Stimulated activated naive CD8-positive, alpha-beta T cell treated with anti-CD3 and anti-CD28 coated beads, Interleukin-15, Interleukin-2, amounts not matched to agents 100 ng/mL and 50 ng/mL, for 24 hours (primary cell): ENCODE data around the gene DENND11.

Source experiments
- H3K27ac Mint-ChIP-seq: one replicate; pipeline ENCODE4 v1.8.0; 2021; ENCODE audit warnings: mild to moderate bottlenecking, mixed read lengths
- H3K27me3 Mint-ChIP-seq: one replicate; pipeline ENCODE4 v1.8.0; 2021; ENCODE audit warnings: mixed read lengths
- H3K36me3 Mint-ChIP-seq: one replicate; pipeline ENCODE4 v1.8.0; 2021; ENCODE audit warnings: low read depth, mixed read lengths
- H3K4me1 Mint-ChIP-seq: one replicate; pipeline ENCODE4 v1.8.0; 2021; ENCODE audit warnings: low read depth, mixed read lengths
- H3K4me3 Mint-ChIP-seq: one replicate; pipeline ENCODE4 v1.8.0; 2021; ENCODE audit warnings: mild to moderate bottlenecking, mixed read lengths
- H3K9me3 Mint-ChIP-seq: one replicate; pipeline ENCODE4 v1.8.0; 2021; ENCODE audit warnings: mixed read lengths

DENND11 gene

GRCh38 chr7:141715018-141715417 lies 13.1 kb upstream of the DENND11 start:
- H3K4me1 Mint-ChIP-seq: no peaks in the 10 kb centered on the region
- H3K27ac Mint-ChIP-seq: no peak overlapping the region
- no peaks in the 10 kb centered on the region for H3K9me3 Mint-ChIP-seq
- no peaks in the 10 kb centered on the region for H3K36me3 Mint-ChIP-seq
- no peak overlapping the region for H3K4me3 Mint-ChIP-seq
- no peaks in the 10 kb centered on the region for H3K27me3 Mint-ChIP-seq

DNA sequence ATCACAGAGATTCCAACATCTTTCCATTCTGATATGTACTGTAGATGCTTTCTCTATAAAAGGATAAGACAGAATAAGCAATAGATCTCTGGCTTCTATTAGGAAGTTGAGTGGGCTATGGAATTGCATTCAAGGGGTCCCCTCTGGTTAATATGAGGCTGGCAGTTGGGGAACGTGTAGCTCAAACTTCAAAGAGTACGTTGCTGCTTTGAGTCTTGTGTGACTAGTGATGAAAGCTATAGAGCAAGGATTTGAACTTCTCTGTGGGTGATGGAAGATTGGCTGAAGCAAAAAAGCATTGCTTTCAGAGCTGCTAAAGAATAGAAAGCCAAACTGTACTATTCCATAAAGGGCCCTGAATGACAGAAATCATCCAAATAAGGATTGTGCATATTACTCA lies 12.6 kb upstream of the DENND11 start:
- Mint-ChIP-seq H3K4me1 (no peaks in the 10 kb centered on the region), H3K27me3 (no peaks in the 10 kb centered on the region), H3K27ac (no peak overlapping the region), H3K4me3 (no peak overlapping the region), H3K9me3 (no peaks in the 10 kb centered on the region), H3K36me3 (no peaks in the 10 kb centered on the region)

- no peaks in the 10 kb centered on the region for H3K9me3 Mint-ChIP-seq
- no peaks in the 10 kb centered on the region for H3K4me1 Mint-ChIP-seq
- no peak overlapping the region for H3K4me3 Mint-ChIP-seq
- H3K27ac Mint-ChIP-seq: no peak overlapping the region
- no peaks in the 10 kb centered on the region for H3K27me3 Mint-ChIP-seq
- no peaks in the 10 kb centered on the region for H3K36me3 Mint-ChIP-seq
These were observed 11.9 kb upstream of the DENND11 start for GRCh38 chr7:141713890-141714289.

DNA sequence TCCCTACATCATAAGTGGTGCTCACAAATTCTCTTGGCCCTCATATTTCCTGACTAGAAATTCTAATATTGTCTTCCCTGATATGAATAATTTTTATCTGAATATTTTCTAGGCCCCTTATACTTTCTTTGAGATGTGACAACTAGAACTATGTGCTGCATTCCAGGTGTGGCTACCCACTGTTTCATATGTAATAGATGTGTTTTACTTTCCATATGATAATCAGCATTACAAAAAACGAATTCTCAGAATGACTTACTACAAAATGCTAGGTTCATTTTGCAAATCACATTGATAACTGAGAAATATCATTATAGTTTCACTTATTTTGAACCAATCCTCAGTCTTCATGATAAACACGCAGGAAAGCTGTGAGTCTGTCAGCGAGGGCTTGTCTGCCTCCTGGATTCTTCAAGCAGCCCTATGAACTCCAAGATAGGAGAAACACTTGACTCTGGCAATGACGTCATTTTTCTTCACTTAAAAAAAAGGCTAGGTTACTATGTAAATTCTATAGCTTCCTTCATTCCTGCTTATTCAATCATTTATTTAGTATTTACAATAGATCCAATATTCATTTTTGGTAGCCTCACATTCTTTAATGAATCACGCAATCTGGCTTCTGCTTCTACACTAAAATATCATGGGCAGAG lies 10.8 kb upstream of the DENND11 start:
- no peaks in the 10 kb centered on the region for H3K36me3 Mint-ChIP-seq
- no peaks in the 10 kb centered on the region for H3K4me1 Mint-ChIP-seq
- H3K27ac Mint-ChIP-seq: no peak overlapping the region
- H3K9me3 Mint-ChIP-seq: no peaks in the 10 kb centered on the region
- H3K27me3 Mint-ChIP-seq: no peaks in the 10 kb centered on the region
- no peak overlapping the region for H3K4me3 Mint-ChIP-seq

DNA sequence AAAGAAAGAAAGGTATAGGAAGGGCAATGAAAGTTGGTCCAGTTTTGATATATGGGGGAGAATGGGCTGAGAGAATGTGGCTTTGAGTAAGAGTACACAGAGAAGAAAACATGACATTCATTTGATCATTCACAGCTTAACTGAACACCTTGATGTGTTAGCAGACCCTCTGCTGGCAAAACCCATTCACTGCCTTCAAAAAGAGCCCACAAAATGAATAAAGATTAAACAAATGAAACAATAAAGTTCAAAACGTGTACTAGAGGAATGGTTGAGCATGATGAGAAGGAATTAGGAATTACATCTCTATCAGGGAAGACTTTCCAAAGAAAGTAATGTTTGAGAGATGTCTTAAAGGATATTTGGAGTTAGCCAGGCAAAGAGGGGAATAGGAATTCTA lies 8.3 kb upstream of the DENND11 start:
- Mint-ChIP-seq H3K9me3 (no peaks in the 10 kb centered on the region), H3K4me3 (no peak overlapping the region), H3K36me3 (no peaks in the 10 kb centered on the region), H3K4me1 (peaks cover 3% of the 10 kb centered on the region), H3K27me3 (no peaks in the 10 kb centered on the region), H3K27ac (no peak overlapping the region)

DNA sequence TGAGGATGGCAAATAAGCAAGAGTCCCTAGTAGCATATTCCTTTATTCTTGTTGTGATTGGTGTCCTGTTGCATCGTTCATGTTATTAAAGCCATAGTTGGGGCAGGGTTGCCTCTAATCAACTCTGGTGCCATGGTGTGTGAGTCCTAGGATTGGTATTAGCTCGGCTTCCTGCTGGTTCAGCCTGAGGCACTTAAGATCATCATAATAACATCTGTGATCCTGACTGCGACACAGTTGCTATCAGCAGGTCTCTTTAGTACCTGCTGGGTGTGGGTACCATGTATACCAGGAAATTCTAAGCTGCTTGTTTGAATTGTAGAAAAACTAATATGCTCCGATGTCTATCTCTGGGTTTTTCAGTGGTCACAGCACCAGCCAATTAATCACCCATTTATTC lies 7.8 kb upstream of the DENND11 start:
- H3K27me3 Mint-ChIP-seq: no peaks in the 10 kb centered on the region
- H3K4me1 Mint-ChIP-seq: peaks cover 4% of the 10 kb centered on the region
- H3K9me3 Mint-ChIP-seq: no peaks in the 10 kb centered on the region
- no peak overlapping the region for H3K4me3 Mint-ChIP-seq
- no peaks in the 10 kb centered on the region for H3K36me3 Mint-ChIP-seq
- no peak overlapping the region for H3K27ac Mint-ChIP-seq

- Mint-ChIP-seq H3K27ac (no peak overlapping the region), H3K36me3 (no peaks in the 10 kb centered on the region), H3K4me1 (peaks cover 4% of the 10 kb centered on the region), H3K9me3 (no peaks in the 10 kb centered on the region), H3K4me3 (no peak overlapping the region), H3K27me3 (no peaks in the 10 kb centered on the region)
These were observed 7.4 kb upstream of the DENND11 start for GRCh38 chr7:141709318-141709717.

GRCh38 chr7:141708351-141708750 lies 6.4 kb upstream of the DENND11 start, which contains the start of gene WEE2:
Gene WEE2 (plus strand): TSS chr7:141708353. CDS start chr7:141708759, 406 bp downstream.
- peaks cover 4% of the 10 kb centered on the region for H3K4me1 Mint-ChIP-seq
- no peak within 1 kb of the TSS for H3K27ac Mint-ChIP-seq
- H3K4me3 Mint-ChIP-seq: no peak within 1 kb of the TSS
- H3K36me3 Mint-ChIP-seq: no peaks in the 10 kb centered on the region
- no peaks in the 10 kb centered on the region for H3K9me3 Mint-ChIP-seq
- peaks cover 5% of the 10 kb centered on the region for H3K27me3 Mint-ChIP-seq

- H3K4me3 Mint-ChIP-seq: no peak overlapping the region
- peaks cover 11% of the 10 kb centered on the region for H3K27me3 Mint-ChIP-seq
These were observed 4.5 kb upstream of the DENND11 start for GRCh38 chr7:141706239-141707064.

GRCh38 chr7:141704741-141705140 lies 2.8 kb upstream of the DENND11 start:
- H3K27me3 Mint-ChIP-seq: peaks cover 11% of the 10 kb centered on the region
- no peak overlapping the region for H3K4me3 Mint-ChIP-seq
- no peak overlapping the region for H3K27ac Mint-ChIP-seq
- peaks cover 21% of the 10 kb centered on the region for H3K4me1 Mint-ChIP-seq
- H3K9me3 Mint-ChIP-seq: no peaks in the 10 kb centered on the region
- no peaks in the 10 kb centered on the region for H3K36me3 Mint-ChIP-seq

More at GRCh38 chr7:141706239-141707064, 4.5 kb upstream of the DENND11 start:
- no peak overlapping the region for H3K27ac Mint-ChIP-seq
- H3K9me3 Mint-ChIP-seq: no peaks in the 10 kb centered on the region
- peaks cover 4% of the 10 kb centered on the region for H3K4me1 Mint-ChIP-seq
- H3K36me3 Mint-ChIP-seq: no peaks in the 10 kb centered on the region

- Mint-ChIP-seq H3K4me3 (no peak overlapping the region), H3K4me1 (peaks cover 27% of the 10 kb centered on the region), H3K27ac (no peak overlapping the region), H3K27me3 (peaks cover 11% of the 10 kb centered on the region), H3K9me3 (no peaks in the 10 kb centered on the region), H3K36me3 (no peaks in the 10 kb centered on the region)
These were observed 2.1 kb upstream of the DENND11 start for GRCh38 chr7:141704112-141704511.

DNA sequence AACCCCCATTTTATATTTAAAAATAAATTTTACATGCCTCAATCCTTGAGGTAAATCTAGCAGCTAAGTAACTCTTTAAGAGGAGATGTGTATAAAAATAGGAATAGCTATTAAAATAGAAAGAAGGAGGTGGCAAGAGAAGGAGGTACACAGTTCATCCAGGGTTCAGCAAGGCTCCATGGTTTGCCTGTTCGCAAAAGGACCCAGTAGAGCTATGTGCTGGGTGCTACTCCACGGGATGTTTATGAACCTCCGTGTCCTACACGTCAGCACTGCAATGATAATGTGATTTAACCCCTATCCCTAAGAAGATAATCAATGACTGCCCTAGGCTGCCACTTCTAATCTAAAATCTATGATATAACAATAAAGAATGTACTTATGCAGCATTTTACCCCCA lies 926 bp upstream of the DENND11 start:
- Mint-ChIP-seq H3K27ac (no peak overlapping the region), H3K4me1 (peaks cover 39% of the 10 kb centered on the region), H3K9me3 (no peaks in the 10 kb centered on the region), H3K36me3 (no peaks in the 10 kb centered on the region), H3K4me3 (peak overlapping the region; percentile 74), H3K27me3 (peaks cover 11% of the 10 kb centered on the region)

- Mint-ChIP-seq H3K4me3 (peak overlapping the region; percentile 77), H3K4me1 (peaks cover 53% of the 10 kb centered on the region), H3K9me3 (no peaks in the 10 kb centered on the region), H3K36me3 (no peaks in the 10 kb centered on the region), H3K27me3 (peaks cover 11% of the 10 kb centered on the region), H3K27ac (no peak overlapping the region)
These were observed 398 bp downstream of the DENND11 start for GRCh38 chr7:141701489-141702046.

- Mint-ChIP-seq H3K36me3 (no peaks in the 10 kb centered on the region), H3K27ac (peak overlapping the region; percentile 22), H3K27me3 (peaks cover 11% of the 10 kb centered on the region), H3K4me1 (peaks cover 56% of the 10 kb centered on the region), H3K9me3 (no peaks in the 10 kb centered on the region), H3K4me3 (peak overlapping the region; percentile 77)
These were observed 1.1 kb downstream of the DENND11 start for GRCh38 chr7:141700848-141701371.

DNA sequence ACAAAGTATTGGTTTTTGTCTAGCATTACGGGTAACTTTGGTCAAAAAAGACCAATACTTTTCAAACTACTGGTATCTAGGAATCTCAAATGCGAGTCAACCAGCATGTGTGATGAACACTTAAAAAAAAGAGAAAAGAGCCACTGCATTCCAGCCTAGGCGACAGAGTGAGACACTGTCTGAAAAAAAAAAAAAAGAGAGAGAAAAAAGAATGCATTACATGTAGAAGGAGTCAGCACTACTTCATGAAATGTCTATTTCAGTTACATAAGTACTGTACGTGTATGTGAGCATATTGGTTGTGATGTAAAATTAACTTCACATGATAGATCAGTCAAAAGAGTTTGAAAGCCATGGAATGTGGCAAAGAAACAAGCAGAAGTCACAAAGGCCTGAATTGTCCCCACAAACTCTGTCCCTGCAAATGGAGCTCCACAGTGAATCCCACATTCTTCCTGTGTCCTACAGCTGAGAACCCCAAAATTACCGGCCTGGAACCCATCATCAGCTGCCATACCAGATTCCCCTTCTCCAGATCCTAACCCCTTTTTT lies 1.6 kb downstream of the DENND11 start:
- Mint-ChIP-seq H3K36me3 (no peaks in the 10 kb centered on the region), H3K4me3 (peak overlapping the region; percentile 77), H3K27ac (peak overlapping the region; percentile 22), H3K9me3 (no peaks in the 10 kb centered on the region), H3K27me3 (peaks cover 11% of the 10 kb centered on the region), H3K4me1 (peaks cover 59% of the 10 kb centered on the region)
